IMR-90 (cell line): Measurements from ENCODE around the gene DCAF15. TPM values are rescaled to one million over a fixed set of nuclear protein-coding genes. Genes with fewer than 3 reads are reported as not detected.

Source experiments
- ATAC-seq: fragments of 200-7000 bp; cut with Tn5 transposase; 2 replicates; pipeline ENCODE4 v1.9.1; 2020; ENCODE audit warnings: low read depth, mild to moderate bottlenecking, moderate library complexity
- BruUV-seq: library from RNA; stranded (reverse); fragments of 400-500 nt; replicated peaks from 2 replicates; lab custom pipeline; 2021; lab: Mats Ljungman, UMichigan
- CTCF ChIA-PET: fragments of 300-600 bp; formaldehyde crosslinking; extraction: SDS; loops from one replicate; lab custom pipeline; 2021; ENCODE audit warnings: antibody characterized with exemption; lab: Yijun Ruan, JAX
- POLR2A ChIA-PET: fragments of 300-600 bp; sonication (Branson Sonifier 250); formaldehyde crosslinking; loops from one replicate; lab custom pipeline; 2022; ENCODE audit warnings: antibody characterized with exemption; ENCODE audit not compliant: unreplicated experiment; lab: Charles Lee
- DNase-seq: peaks from one replicate; pipeline ENCODE4 v3.0.0; 2013
- H2AFZ ChIP-seq: replicated peaks from 2 replicates; pipeline ENCODE3; 2013; ENCODE audit warnings: low read length, mild to moderate bottlenecking; ENCODE audit not compliant: poor library complexity
- H2AK5ac ChIP-seq: 2 replicates; pipeline ENCODE4 v1.6.1; 2013; ENCODE audit warnings: low read depth, low read length, inconsistent platforms
- H2AK9ac ChIP-seq: replicated peaks from 2 replicates; pipeline ENCODE3; 2013; ENCODE audit warnings: mild to moderate bottlenecking, low read depth, low read length, moderate library complexity; ENCODE audit not compliant: poor library complexity
- H2BK120ac ChIP-seq: 2 replicates; pipeline ENCODE4 v1.6.1; 2013; ENCODE audit warnings: low read depth, low read length, inconsistent platforms
- H2BK15ac ChIP-seq: 3 replicates; pipeline ENCODE4 v1.6.1; 2013; ENCODE audit warnings: low read depth, low read length, inconsistent platforms
- H2BK20ac ChIP-seq: 2 replicates; pipeline ENCODE4 v1.6.1; 2013; ENCODE audit warnings: low read depth, mild to moderate bottlenecking, inconsistent platforms, low read length, moderate library complexity
- H2BK5ac ChIP-seq: 2 replicates; pipeline ENCODE4 v1.6.1; 2013; ENCODE audit warnings: mild to moderate bottlenecking, low read depth, low read length, inconsistent platforms; ENCODE audit not compliant: poor library complexity, severe bottlenecking
- H3K14ac ChIP-seq: replicated peaks from 2 replicates; pipeline ENCODE4 v1.6.1; 2013; ENCODE audit warnings: low read depth, low read length, inconsistent platforms
- H3K18ac ChIP-seq: 2 replicates; pipeline ENCODE4 v1.6.1; 2013; ENCODE audit warnings: low read depth, low read length, control low read depth
- H3K23ac ChIP-seq: 2 replicates; pipeline ENCODE4 v1.6.1; 2013; ENCODE audit warnings: low read depth, low read length, inconsistent platforms
- H3K27ac ChIP-seq: 2 replicates; pipeline ENCODE4 v1.5.1; 2013; ENCODE audit warnings: mild to moderate bottlenecking, control low read depth, low read length; ENCODE audit not compliant: insufficient read depth
- H3K27me3 ChIP-seq: 2 replicates; pipeline ENCODE4 v1.6.1; 2013; ENCODE audit warnings: low read length; ENCODE audit not compliant: control insufficient read depth, insufficient read depth
- H3K36me3 ChIP-seq: 2 replicates; pipeline ENCODE4 v1.6.1; 2013; ENCODE audit warnings: low read length, mixed read lengths; ENCODE audit not compliant: control insufficient read depth, insufficient read depth
- H3K4ac ChIP-seq: 2 replicates; pipeline ENCODE4 v1.6.1; 2013; ENCODE audit warnings: low read depth, low read length, inconsistent platforms
- H3K4me1 ChIP-seq: 2 replicates; pipeline ENCODE4 v1.6.1; 2013; ENCODE audit warnings: low read length, mixed read lengths; ENCODE audit not compliant: control insufficient read depth, insufficient read depth
- H3K4me2 ChIP-seq: 2 replicates; pipeline ENCODE4 v1.6.1; 2013; ENCODE audit warnings: low read depth, mild to moderate bottlenecking, control low read depth, low read length, moderate library complexity
- H3K4me3 ChIP-seq: 2 replicates; pipeline ENCODE4 v1.5.1; 2013; ENCODE audit warnings: low read depth, mild to moderate bottlenecking, control low read depth, low read length, moderate library complexity; ENCODE audit not compliant: insufficient read depth
- H3K56ac ChIP-seq: 2 replicates; pipeline ENCODE4 v1.6.1; 2013; ENCODE audit warnings: low read length, inconsistent platforms; ENCODE audit not compliant: insufficient read depth; ENCODE audit errors: extremely low read depth
- H3K79me1 ChIP-seq, 2 experiments: 2 replicates each; pipeline ENCODE4 v1.6.1; 2013; ENCODE audit warnings: low read length in 2 of 2, inconsistent platforms in 1 of 2, low read depth in 1 of 2
- H3K9ac ChIP-seq: 2 replicates; pipeline ENCODE4 v1.6.1; 2013; ENCODE audit warnings: low read depth, low read length, control low read depth
- H3K9me1 ChIP-seq: 2 replicates; pipeline ENCODE4 v1.6.1; 2013; ENCODE audit warnings: low read length, inconsistent platforms; ENCODE audit not compliant: insufficient read depth
- H3K9me3 ChIP-seq: 2 replicates; pipeline ENCODE4 v1.6.1; 2013; ENCODE audit warnings: low read length; ENCODE audit not compliant: control insufficient read depth, insufficient read depth
- H4K20me1 ChIP-seq: 2 replicates; pipeline ENCODE4 v1.6.1; 2013; ENCODE audit warnings: low read length, inconsistent platforms; ENCODE audit not compliant: insufficient read depth
- H4K5ac ChIP-seq: 2 replicates; pipeline ENCODE4 v1.6.1; 2013; ENCODE audit warnings: mild to moderate bottlenecking, low read depth, low read length, control low read depth
- H4K8ac ChIP-seq, 2 experiments: 2 replicates each; pipeline ENCODE4 v1.6.1; 2013; ENCODE audit warnings: low read depth in 2 of 2, low read length in 2 of 2, control low read depth in 1 of 2, inconsistent platforms in 1 of 2
- H4K91ac ChIP-seq: 2 replicates; pipeline ENCODE4 v1.6.1; 2013; ENCODE audit warnings: low read depth, low read length, inconsistent platforms; ENCODE audit not compliant: insufficient read depth
- BHLHE40 ChIP-seq: fragments of 150-350 bp; IDR thresholded peaks from 2 replicates; pipeline ENCODE4 v1.6.1; 2016; ENCODE audit warnings: mild to moderate bottlenecking, low read depth, low read length
- CHD1 ChIP-seq: IDR thresholded peaks from 2 replicates; pipeline ENCODE4 v1.6.1; 2012; ENCODE audit warnings: low read depth, low read length, improper control_type of control experiment
- MAZ ChIP-seq: IDR thresholded peaks from 2 replicates; pipeline ENCODE4 v1.6.1; 2012; ENCODE audit warnings: low read depth, mild to moderate bottlenecking, low read length, improper control_type of control experiment, moderate library complexity, borderline replicate concordance
- NFE2L2 ChIP-seq: fragments of 150-350 bp; IDR thresholded peaks from 2 replicates; pipeline ENCODE4 v1.6.1; 2016; ENCODE audit warnings: low read depth, mild to moderate bottlenecking, low read length
- SMC3 ChIP-seq: fragments of 150-350 bp; IDR thresholded peaks from 2 replicates; pipeline ENCODE4 v1.6.1; 2016; ENCODE audit warnings: low read depth, mild to moderate bottlenecking, antibody characterized with exemption, low read length, moderate library complexity
- WGBS, 2 experiments: methylation state at CpG; one replicate each; pipeline versions ENCODE4 v1.1.5 to v1.1.7; 2013; ENCODE audit warnings: missing lambda C conversion rate in 2 of 2; ENCODE audit not compliant: insufficient read length in 1 of 2; ENCODE audit errors: extremely low coverage in 2 of 2; 5-methylcytosine and 5-hydroxymethylcytosine counted together
- dilution Hi-C: fragments of 300-500 bp; cut with HindIII; formaldehyde crosslinking; loops from one replicate; pipeline ENCODE4 v1.14.3; 2018; ENCODE audit warnings: low sequenced_read_pairs; ENCODE audit not compliant: unreplicated experiment
- in situ Hi-C: fragments of 300-500 bp; cut with MboI; formaldehyde crosslinking; loops from 3 replicates; pipeline ENCODE4 v1.14.3; 2019; ENCODE audit warnings: low sequenced_read_pairs, inconsistent platforms, mixed read lengths
- intact Hi-C: fragments of 100-400 bp; cut with micrococcal nuclease; formaldehyde crosslinking; loops from 2 replicates; pipeline ENCODE4 v1.10.0; 2022
- polyA plus RNA-seq, 3 experiments: library from polyadenylated mRNA; depleted of rRNA; stranded (reverse); fragments of >200 nt; gene quantifications; 2 replicates each; pipeline ENCODE4 v1.2.3, GENCODE V29; 2012; ENCODE audit warnings: low replicate concordance in 1 of 3
- total RNA-seq: library from RNA; depleted of rRNA; stranded (reverse); fragments of >200 nt; gene quantifications from 2 replicates; pipeline ENCODE4 v1.2.3, GENCODE V29; 2012

The DCAF15 gene
- total and polyA plus RNA-seq, 2 of the 4 experiments (the other 2 are of a cell fraction): 6.8 to 31.0 TPM

DNA sequence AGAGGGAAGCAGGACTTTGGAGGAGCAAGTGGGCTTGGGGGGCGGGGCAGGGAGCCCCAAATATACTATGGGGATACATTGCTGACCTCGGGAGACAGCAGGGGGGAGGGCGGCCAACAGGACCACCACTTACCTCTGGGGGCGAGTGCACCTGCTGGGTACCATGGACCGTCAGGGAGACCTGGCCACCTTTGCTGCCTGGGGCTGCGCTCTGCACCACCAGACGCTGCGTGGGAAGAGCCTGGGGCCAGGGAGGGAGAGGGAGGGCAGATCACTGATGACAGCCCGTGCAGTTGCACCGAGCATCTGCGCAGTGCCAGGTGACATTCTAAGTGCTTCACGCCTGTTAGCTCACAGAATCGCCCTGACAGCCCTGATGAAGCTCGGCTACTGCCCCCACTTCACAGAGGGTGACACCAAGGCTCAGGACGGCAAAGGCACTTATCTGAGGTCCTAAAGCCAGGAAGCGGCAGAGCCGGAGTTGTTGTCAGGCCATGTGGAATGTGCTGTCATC is 29.7 kb downstream of the DCAF15 start:
- in situ Hi-C loops (no loop called here), intact Hi-C loops (no loop called here), dilution Hi-C loops (no loop called here)
- H3K36me3 ChIP-seq: peaks cover 9% of the 10 kb centered on the region; the same call in 1 of the 2 replicates
- no TSS peak for BruUV-seq
- H3K9me3 ChIP-seq: no peaks in the 10 kb centered on the region
- H3K27ac ChIP-seq: no peak overlapping the region
- ChIA-PET CTCF (no interaction called here), POLR2A (no interaction called here)
- H3K27me3 ChIP-seq: no peaks in the 10 kb centered on the region
- H3K4me3 ChIP-seq: no peak overlapping the region
- H2BK20ac ChIP-seq: no peak overlapping the region
- H3K4me1 ChIP-seq: peaks cover 8% of the 10 kb centered on the region
- TF ChIP-seq SMC3 (no peak), NFE2L2 (no peak), MAZ (no peak), CHD1 (no peak), BHLHE40 (no peak)
- H3K9me1 ChIP-seq: 0 out of 2 replicates have a peak, but pooled peaks cover 3% of the 10 kb centered on the region
- no peak overlapping the region for H2AK9ac ChIP-seq
- peaks cover 0 to 16% of the 10 kb centered on the region in 2 experiments; a peak in 1 of 4 replicates for H3K79me1 ChIP-seq
- no peak overlapping the region for H3K4me2 ChIP-seq
- no peak overlapping the region for H4K91ac ChIP-seq
- no peak overlapping the region for H3K23ac ChIP-seq
- DNase-seq (no peak), ATAC-seq (no peak)
- H3K4ac ChIP-seq: no peak overlapping the region
- H2AFZ ChIP-seq: no peak overlapping the region
- no peak overlapping the region for H3K9ac ChIP-seq
- no peak overlapping the region for H3K56ac ChIP-seq
- no peak overlapping the region for H3K14ac ChIP-seq
- H4K5ac ChIP-seq: no peak overlapping the region
- H4K8ac ChIP-seq: no peak overlapping the region
- no peaks in the 10 kb centered on the region for H4K20me1 ChIP-seq
- H2BK120ac ChIP-seq: no peak overlapping the region
- H2BK5ac ChIP-seq: no peak overlapping the region
- H2AK5ac ChIP-seq: no peak overlapping the region
- 96% methylated on average over 9 of the region's 17 CpGs; no CpG with 5 or more reads in 1 of the 2 experiments for WGBS, 2 experiments
- H3K18ac ChIP-seq: no peak overlapping the region
- H2BK15ac ChIP-seq: no peak overlapping the region
